H9 (cell line): Measurements from ENCODE around the gene USP7. TPM values are rescaled to one million over a fixed set of nuclear protein-coding genes. Genes with fewer than 3 reads are reported as not detected.

Experiments used
- DNase-seq: peaks from one replicate; pipeline ENCODE4 v3.0.0-alpha.2; 2017
- H2AFZ ChIP-seq: one replicate; pipeline ENCODE4 v1.6.1; 2013; ENCODE audit warnings: mild to moderate bottlenecking, low read length, control low read depth, moderate library complexity
- H2AK5ac ChIP-seq: 2 replicates; pipeline ENCODE4 v1.6.1; 2013; ENCODE audit warnings: low read length, control low read depth, mixed read lengths; ENCODE audit not compliant: insufficient read length
- H2BK120ac ChIP-seq: one replicate; pipeline ENCODE4 v1.6.1; 2013; ENCODE audit warnings: low read depth, mild to moderate bottlenecking, low read length, control low read depth, inconsistent platforms; ENCODE audit not compliant: poor library complexity, severe bottlenecking
- H2BK12ac ChIP-seq: 2 replicates; pipeline ENCODE4 v1.6.1; 2013; ENCODE audit warnings: low read length, control low read depth, mixed read lengths, low read depth; ENCODE audit not compliant: insufficient read length
- H2BK15ac ChIP-seq: 2 replicates; pipeline ENCODE4 v1.6.1; 2013; ENCODE audit warnings: low read depth, low read length, control low read depth
- H2BK20ac ChIP-seq: one replicate; pipeline ENCODE4 v1.6.1; 2013; ENCODE audit warnings: low read depth, mild to moderate bottlenecking, low read length, control low read depth, inconsistent platforms; ENCODE audit not compliant: poor library complexity, severe bottlenecking
- H2BK5ac ChIP-seq: 2 replicates; pipeline ENCODE4 v1.6.1; 2013; ENCODE audit warnings: low read length, control low read depth, mixed read lengths; ENCODE audit not compliant: insufficient read length
- H3K14ac ChIP-seq: 2 replicates; pipeline ENCODE4 v1.6.1; 2013; ENCODE audit warnings: low read length, control low read depth; ENCODE audit not compliant: insufficient read depth
- H3K18ac ChIP-seq: 2 replicates; pipeline ENCODE4 v1.6.1; 2013; ENCODE audit warnings: low read depth, mild to moderate bottlenecking, mixed read lengths, low read length, control low read depth; ENCODE audit not compliant: insufficient read length
- H3K23ac ChIP-seq: 2 replicates; pipeline ENCODE4 v1.6.1; 2013; ENCODE audit warnings: low read length, control low read depth, mixed read lengths, low read depth; ENCODE audit not compliant: insufficient read length
- H3K23me2 ChIP-seq: 2 replicates; pipeline ENCODE4 v1.6.1; 2013; ENCODE audit warnings: low read depth, mild to moderate bottlenecking, mixed read lengths, low read length, control low read depth; ENCODE audit not compliant: insufficient read length, poor library complexity, severe bottlenecking
- H3K27ac ChIP-seq: 2 replicates; pipeline ENCODE4 v1.5.1; 2013; ENCODE audit warnings: low read length, control low read depth, mixed read lengths, low read depth; ENCODE audit not compliant: insufficient read length
- H3K27me3 ChIP-seq: 2 replicates; pipeline ENCODE4 v1.6.1; 2013; ENCODE audit warnings: low read length, control low read depth, inconsistent platforms; ENCODE audit not compliant: insufficient read depth
- H3K4ac ChIP-seq: 2 replicates; pipeline ENCODE4 v1.6.1; 2013; ENCODE audit warnings: low read depth, mild to moderate bottlenecking, control low read depth, inconsistent platforms, low read length, moderate library complexity
- H3K4me1 ChIP-seq: 2 replicates; pipeline ENCODE4 v1.6.1; 2013; ENCODE audit warnings: low read length, control low read depth, inconsistent platforms; ENCODE audit not compliant: insufficient read depth
- H3K4me2 ChIP-seq: 2 replicates; pipeline ENCODE4 v1.6.1; 2013; ENCODE audit warnings: low read length, control low read depth, mixed read lengths; ENCODE audit not compliant: insufficient read length, insufficient read depth
- H3K56ac ChIP-seq: 2 replicates; pipeline ENCODE4 v1.6.1; 2013; ENCODE audit warnings: low read depth, mild to moderate bottlenecking, mixed read lengths, low read length, control low read depth; ENCODE audit not compliant: insufficient read length
- H3K79me1 ChIP-seq: 2 replicates; pipeline ENCODE4 v1.6.1; 2013; ENCODE audit warnings: low read depth, mild to moderate bottlenecking, moderate library complexity, low read length, control low read depth, inconsistent platforms; ENCODE audit not compliant: insufficient read depth, poor library complexity, severe bottlenecking
- H3K79me2 ChIP-seq: 2 replicates; pipeline ENCODE4 v1.6.1; 2013; ENCODE audit warnings: low read length, control low read depth, inconsistent platforms; ENCODE audit not compliant: insufficient read depth
- H3K9ac ChIP-seq: 2 replicates; pipeline ENCODE4 v1.6.1; 2013; ENCODE audit warnings: low read length, control low read depth, mixed read lengths; ENCODE audit not compliant: insufficient read length; ENCODE audit errors: extremely low read depth
- H3K9me3 ChIP-seq: one replicate; pipeline ENCODE4 v1.6.1; 2013; ENCODE audit warnings: low read depth, low read length, inconsistent platforms; ENCODE audit not compliant: control insufficient read depth
- H3T11ph ChIP-seq: one replicate; pipeline ENCODE4 v1.6.1; 2013; ENCODE audit warnings: mild to moderate bottlenecking, low read length, control low read depth, inconsistent platforms
- H4K20me1 ChIP-seq: one replicate; pipeline ENCODE4 v1.6.1; 2013; ENCODE audit not compliant: control insufficient read depth, insufficient read length, insufficient read depth
- H4K5ac ChIP-seq: 2 replicates; pipeline ENCODE4 v1.6.1; 2013; ENCODE audit warnings: low read depth, mild to moderate bottlenecking, mixed read lengths, low read length, control low read depth; ENCODE audit not compliant: insufficient read length
- H4K8ac ChIP-seq: replicated peaks from 2 replicates; pipeline ENCODE4 v1.6.1; 2013; ENCODE audit warnings: low read length, control low read depth, mixed read lengths, low read depth; ENCODE audit not compliant: insufficient read length
- H4K91ac ChIP-seq: 2 replicates; pipeline ENCODE4 v1.6.1; 2013; ENCODE audit warnings: low read depth, mild to moderate bottlenecking, moderate library complexity, mixed read lengths, low read length, control low read depth; ENCODE audit not compliant: insufficient read length
- H3K27ac Mint-ChIP-seq, 3 experiments: 2 replicates in 2 of 3; 3 replicates in 1 of 3; pipeline ENCODE4 v1.8.0; 2020 to 2021; ENCODE audit warnings: mixed read lengths in 3 of 3, mild to moderate bottlenecking in 1 of 3, moderate library complexity in 1 of 3
- H3K27me3 Mint-ChIP-seq: 2 replicates; pipeline ENCODE4 v1.8.0; 2021; ENCODE audit warnings: low read depth, mild to moderate bottlenecking, moderate library complexity, mixed read lengths
- H3K36me3 Mint-ChIP-seq, 3 experiments: 2 replicates in 2 of 3; 3 replicates in 1 of 3; pipeline ENCODE4 v1.8.0; 2020 to 2021; ENCODE audit warnings: low read depth in 3 of 3, mixed read lengths in 3 of 3; ENCODE audit not compliant: insufficient read depth in 1 of 3
- H3K4me1 Mint-ChIP-seq, 2 experiments: 2 replicates each; pipeline ENCODE4 v1.8.0; 2020; ENCODE audit warnings: mixed read lengths in 2 of 2
- H3K4me3 Mint-ChIP-seq, 2 experiments: 2 replicates in 1 of 2; 3 replicates in 1 of 2; pipeline ENCODE4 v1.8.0; 2020 to 2021; ENCODE audit warnings: mild to moderate bottlenecking in 2 of 2, mixed read lengths in 2 of 2, moderate library complexity in 1 of 2
- H3K9me3 Mint-ChIP-seq, 2 experiments: 2 replicates in 1 of 2; 3 replicates in 1 of 2; pipeline ENCODE4 v1.8.0; 2020; ENCODE audit warnings: mild to moderate bottlenecking in 2 of 2, mixed read lengths in 2 of 2, moderate library complexity in 1 of 2
- CTCF ChIP-seq: fragments of 200-600 bp; sonication (generic); conservative IDR thresholded peaks from 3 replicates; pipeline ENCODE4 v1.8.0; 2021; ENCODE audit warnings: antibody characterized with exemption, mild to moderate bottlenecking
- WGBS: extraction: QIAGEN DNeasy Blood & Tissue Kit; methylation state at CpG from one replicate; pipeline ENCODE4 v1.1.7; 2013; ENCODE audit warnings: missing lambda C conversion rate, low lambda C conversion rate, mixed read lengths; ENCODE audit not compliant: insufficient read length; ENCODE audit errors: extremely low coverage; 5-methylcytosine and 5-hydroxymethylcytosine counted together
- total RNA-seq: library from RNA; stranded (reverse); gene quantifications from 2 replicates; pipeline ENCODE4 v1.2.1, GENCODE V29; 2021

USP7 gene
- total RNA-seq, 1 experiment from 2014 or later, result 192 TPM

GRCh38 chr16:8960788-8961109 lies 3.0 kb downstream of the USP7 start:
- Histone ChIP-seq H2BK5ac (no peak overlapping the region), H3K27ac (no peak overlapping the region), H4K8ac (no peak overlapping the region), H3K79me1 (peaks cover 6% of the 10 kb centered on the region), H2BK120ac (no peak overlapping the region), H3K79me2 (peaks cover 66% of the 10 kb centered on the region; the same call in 1 of the 2 replicates), H3K56ac (no peak overlapping the region), H3K9ac (no peak overlapping the region), H3K14ac (no peak overlapping the region), H2BK20ac (no peak overlapping the region), H2BK15ac (no peak overlapping the region), H3K27me3 (no peaks in the 10 kb centered on the region), H3T11ph (no peak overlapping the region), H2AK5ac (no peak overlapping the region), H3K4me1 (peaks cover 27% of the 10 kb centered on the region; the same call in 1 of the 2 replicates), H3K4ac (no peak overlapping the region), H3K4me2 (peak overlapping the region; percentile 42), H2AFZ (no peak overlapping the region), H4K91ac (no peak overlapping the region), H4K20me1 (no peaks in the 10 kb centered on the region), H3K23me2 (peaks cover 16% of the 10 kb centered on the region), H3K23ac (no peak overlapping the region), H4K5ac (no peak overlapping the region), H2BK12ac (no peak overlapping the region), H3K18ac (no peak overlapping the region), H3K9me3 (no peaks in the 10 kb centered on the region)
- H3K4me3 Mint-ChIP-seq, result peak overlapping the region; percentile 40 to 90
- H3K4me1 Mint-ChIP-seq, result peaks cover 61 to 69% of the 10 kb centered on the region in 2 experiments
- peaks cover 16% of the 10 kb centered on the region for H3K27me3 Mint-ChIP-seq
- H3K27ac Mint-ChIP-seq, result peak overlapping the region in 1 of 3 experiments; percentile 65; a peak in 1 of 7 replicates
- WGBS, result no CpG with 5 or more reads among the region's 1 CpG
- peaks cover 0 to 8% (median 0%) of the 10 kb centered on the region in 3 experiments; a peak in 3 of 7 replicates for H3K36me3 Mint-ChIP-seq
- no peak for TF ChIP-seq CTCF
- peaks cover 0 to 5% of the 10 kb centered on the region in 2 experiments; a peak in 1 of 5 replicates for H3K9me3 Mint-ChIP-seq
- DNase-seq, result no peak
